HG03520 (cell line): ENCODE measurements around the gene MBD2.
"Not testable (repeated sequence)": the region's sequence is repeated elsewhere in the genome, so short reads cannot be mapped to it uniquely, and the experiment has no call there.

Experiments used
- ATAC-seq: cut with Tn5 transposase; IDR thresholded peaks from one replicate; pipeline ENCODE4 v1.9.1; 2021; ENCODE audit warnings: mild to moderate bottlenecking, moderate library complexity; ENCODE audit not compliant: unreplicated experiment

MBD2 gene

DNA sequence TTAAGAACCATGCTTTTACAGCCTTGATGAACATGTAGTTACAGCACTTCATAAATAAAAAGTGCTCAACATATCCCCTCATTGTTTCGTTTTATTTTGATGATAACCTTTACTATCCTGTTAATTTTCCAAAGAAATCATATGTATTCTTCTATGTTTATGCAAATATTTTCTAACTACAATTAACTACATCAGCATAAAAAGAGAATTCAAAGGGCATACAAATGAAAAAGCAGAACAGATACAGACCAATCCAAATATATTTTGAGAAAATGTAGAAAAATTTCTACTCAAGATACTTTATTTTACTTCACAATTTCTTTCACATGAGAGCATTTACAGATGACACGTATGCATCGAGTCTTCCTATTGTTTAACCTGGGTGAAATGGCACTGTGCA is 69.1 kb downstream of the MBD2 start:
- no peak for ATAC-seq

- no peak for ATAC-seq
Measured at GRCh38 chr18:54154231-54154630, 70.2 kb downstream of the MBD2 start.

DNA sequence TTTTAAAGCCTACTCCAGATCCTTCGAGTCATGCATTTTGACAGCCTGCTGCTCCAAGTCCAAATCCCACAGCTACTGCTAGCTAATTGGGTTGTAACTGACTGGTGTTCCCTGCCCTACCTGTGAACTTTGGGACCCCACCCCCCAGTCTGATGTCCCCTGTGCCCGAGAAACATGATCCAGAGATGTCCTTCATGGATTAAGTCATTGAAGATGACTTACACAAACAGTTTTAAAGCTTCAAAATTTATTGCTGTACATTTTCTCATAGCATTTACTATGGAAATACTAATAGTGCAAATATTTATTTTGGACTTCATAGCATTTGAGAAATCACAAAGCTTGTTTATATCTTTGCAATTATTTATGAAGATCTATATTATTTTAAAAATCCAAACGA is 73.1 kb downstream of the MBD2 start:
- ATAC-seq = no peak

DNA sequence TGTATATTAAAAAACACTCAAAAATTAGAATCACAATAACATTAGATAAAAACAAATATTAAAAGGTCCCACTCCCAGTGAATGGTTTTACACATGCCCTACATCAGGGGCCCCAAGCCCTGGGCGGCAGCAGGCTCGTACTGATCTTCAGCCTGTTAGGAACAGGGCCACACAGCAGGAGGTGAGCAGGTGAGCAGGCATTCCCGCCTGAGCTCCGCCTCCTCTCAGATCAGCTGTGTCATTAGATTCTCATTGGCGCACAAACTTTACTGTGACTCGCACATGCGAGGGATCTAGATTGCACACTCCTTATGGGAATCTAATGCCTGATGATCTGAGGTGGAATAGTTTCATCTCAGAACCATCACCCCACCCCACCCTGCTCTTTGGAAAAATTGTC is 74.2 kb downstream of the MBD2 start:
- no peak for ATAC-seq

DNA sequence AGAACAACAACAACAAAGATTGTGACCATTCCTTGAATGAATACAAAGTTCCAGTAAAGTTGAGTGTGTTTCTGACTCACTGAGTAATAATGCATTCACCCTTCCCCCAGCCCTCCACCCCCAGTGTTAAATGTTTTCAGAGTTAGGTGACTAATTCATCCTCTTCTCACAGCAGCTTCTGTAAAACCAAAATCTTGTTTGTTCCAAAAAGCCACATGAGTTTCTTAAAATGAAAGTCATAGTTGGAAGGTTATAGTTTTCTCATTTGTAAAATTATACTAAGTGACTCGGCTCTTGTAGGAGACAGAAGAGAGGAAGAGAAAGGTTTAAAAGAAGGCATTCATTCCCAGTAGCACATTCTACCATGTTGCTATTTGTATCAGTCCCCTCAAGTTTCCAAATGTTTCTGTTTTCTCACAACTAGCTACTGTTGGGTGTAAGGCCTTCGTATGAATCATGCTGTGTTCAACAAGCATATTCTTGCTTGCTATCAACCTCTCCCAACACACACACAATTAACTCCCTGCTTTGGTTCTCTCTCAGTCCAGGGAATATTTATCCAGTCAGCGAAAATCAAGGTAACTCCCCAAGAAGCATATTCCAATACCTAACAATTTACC is 75.3 kb downstream of the MBD2 start:
- peak; percentile 52 for ATAC-seq

GRCh38 chr18:54148678-54149077 is 75.8 kb downstream of the MBD2 start:
- no peak for ATAC-seq

DNA sequence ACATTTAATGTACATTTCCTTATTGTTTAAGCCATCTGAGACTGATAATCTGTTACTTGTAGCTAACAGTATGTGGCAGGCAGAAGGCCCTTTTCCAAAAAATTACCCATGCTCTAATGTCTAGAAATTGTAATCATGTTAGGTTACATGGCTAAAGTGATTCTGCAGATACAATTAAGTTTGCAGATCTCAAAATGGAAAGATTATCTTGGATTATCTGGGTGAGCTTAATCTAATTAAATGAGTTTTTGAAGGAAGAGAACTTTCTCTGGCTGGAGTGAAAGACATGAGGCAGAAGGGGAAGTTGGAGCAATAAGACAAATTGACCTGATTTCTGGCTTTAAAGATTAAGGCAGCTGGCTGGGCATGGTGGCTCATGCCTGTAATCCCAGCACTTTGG is 76.3 kb downstream of the MBD2 start:
- no peak for ATAC-seq

- ATAC-seq = peak; percentile 80
Measured at GRCh38 chr18:54147439-54147838, 77.0 kb downstream of the MBD2 start.

GRCh38 chr18:54141041-54141608 is 83.3 kb downstream of the MBD2 start:
- no peak for ATAC-seq

- no peak for ATAC-seq
Measured at GRCh38 chr18:54140641-54141040, 83.8 kb downstream of the MBD2 start.

GRCh38 chr18:54135216-54135615 is 89.3 kb downstream of the MBD2 start:
- ATAC-seq = no peak

- no peak for ATAC-seq
Measured at GRCh38 chr18:54134053-54134452, 90.4 kb downstream of the MBD2 start.

- no peak for ATAC-seq
Measured at GRCh38 chr18:54130631-54131030, 93.8 kb downstream of the MBD2 start.

GRCh38 chr18:54130177-54130576 is 94.3 kb downstream of the MBD2 start:
- ATAC-seq = no peak

GRCh38 chr18:54129448-54130067 is 94.9 kb downstream of the MBD2 start:
- ATAC-seq = peak; percentile 74

GRCh38 chr18:54127759-54128378 is 96.6 kb downstream of the MBD2 start:
- peak; percentile 79 for ATAC-seq

DNA sequence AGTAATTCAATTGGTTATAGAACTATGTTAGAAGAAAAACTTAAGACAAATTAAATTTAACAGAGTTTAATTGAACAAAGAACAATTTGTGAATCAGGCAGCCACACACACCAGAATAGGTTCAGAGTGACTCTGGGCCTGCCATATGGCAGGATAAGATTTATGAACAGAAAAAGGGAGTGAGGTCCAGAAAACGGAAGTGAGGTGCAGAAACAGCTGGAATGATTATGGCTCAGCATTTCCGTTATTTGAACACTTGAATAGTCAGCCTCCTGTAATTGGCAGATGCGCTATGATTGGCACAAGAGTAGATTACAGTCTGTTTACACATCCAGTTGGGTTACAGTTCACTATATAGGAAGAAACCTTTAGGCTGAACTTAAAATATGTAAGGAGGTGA is 99.0 kb downstream of the MBD2 start:
- no peak for ATAC-seq

DNA sequence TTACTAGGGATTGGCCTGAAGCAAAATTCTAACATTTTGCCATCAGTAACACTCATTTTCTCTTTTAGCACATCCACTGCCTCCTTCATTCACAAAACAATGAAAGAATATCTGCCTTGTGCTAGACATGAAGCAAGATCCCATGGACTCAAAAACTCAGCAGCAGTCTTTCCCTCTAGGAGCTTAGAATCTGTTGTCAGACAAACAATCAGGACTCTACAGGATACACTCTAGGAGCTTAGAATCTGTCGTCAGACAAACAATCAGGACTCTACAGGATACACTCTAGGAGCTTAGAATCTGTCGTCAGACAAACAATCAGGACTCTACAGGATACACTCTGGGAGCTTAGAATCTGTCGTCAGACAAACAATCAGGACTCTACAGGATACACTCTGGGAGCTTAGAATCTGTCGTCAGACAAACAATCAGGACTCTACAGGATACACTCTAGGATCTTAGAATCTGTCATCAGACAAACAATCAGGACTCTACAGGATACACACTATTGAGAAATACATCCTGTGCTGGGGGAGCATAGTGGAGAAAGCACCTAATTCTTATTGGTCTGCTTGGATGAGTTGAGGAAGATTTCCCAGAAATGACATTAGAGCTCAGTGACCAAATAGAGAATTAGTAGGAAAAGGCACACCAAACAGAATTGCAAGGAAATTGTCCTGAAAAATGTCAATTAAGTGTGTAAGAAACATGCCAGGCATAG is 100.6 kb downstream of the MBD2 start:
- not testable (repeated sequence) for ATAC-seq

- ATAC-seq = peak; percentile 91
Measured at GRCh38 chr18:54119524-54120019, 104.9 kb downstream of the MBD2 start.

DNA sequence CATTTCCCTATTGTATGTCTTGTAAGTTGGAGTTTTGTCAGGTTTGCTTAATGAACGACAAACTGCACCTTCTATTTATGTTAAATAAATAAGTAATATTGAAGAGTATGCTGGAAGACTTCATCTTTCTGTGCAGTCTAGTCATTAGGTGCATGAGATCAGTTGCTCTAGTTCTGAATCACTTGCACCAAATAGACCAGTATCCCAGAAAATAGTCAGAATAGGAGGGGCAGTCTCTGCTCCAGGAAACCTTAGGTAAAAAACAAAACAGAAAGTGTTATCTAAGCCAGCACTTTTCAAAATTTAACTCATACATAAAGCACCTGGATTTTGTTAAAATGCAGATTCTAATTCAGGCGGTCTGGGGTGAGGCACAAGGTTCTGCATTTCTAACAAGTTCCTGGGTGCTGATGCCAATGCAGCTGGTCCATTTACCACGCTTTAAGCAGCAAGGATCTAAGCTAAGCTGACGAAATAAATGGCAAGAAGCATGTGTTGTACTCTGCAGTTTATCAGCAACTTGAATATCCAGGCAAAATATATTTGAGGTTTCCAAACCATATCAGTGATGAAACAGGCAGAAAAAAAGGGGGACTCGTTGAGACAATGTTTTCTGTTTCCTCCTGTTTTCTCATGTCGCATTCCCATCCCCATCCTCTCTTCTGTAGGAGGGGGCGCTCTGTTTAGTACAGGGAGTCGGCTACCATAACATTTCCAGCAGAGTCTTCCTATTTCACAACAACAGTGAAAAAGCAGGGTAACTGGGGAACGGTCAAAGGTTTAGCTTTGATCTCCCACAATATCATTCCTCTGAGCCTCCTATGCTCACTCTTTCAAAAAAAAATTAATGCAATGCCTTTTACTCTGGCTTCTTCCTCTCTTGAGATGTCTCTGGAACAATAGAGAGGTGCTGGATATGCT is 106.4 kb downstream of the MBD2 start:
- no peak for ATAC-seq
